Right lobe of liver (tissue), 6 donors: Measurements from ENCODE around the gene ASB4. TPM values are rescaled to one million over a fixed set of nuclear protein-coding genes. Genes with fewer than 3 reads are reported as not detected.
A peak's percentile ranks its signal among the peaks of the same experiment; 100 is the strongest.

Experiments used
- ATAC-seq, 4 donors: fragments of 200-7000 bp; cut with Tn5 transposase; one replicate each; pipeline ENCODE4 v1.9.1; 2020; ENCODE audit warnings: mild to moderate bottlenecking in 4 of 4, moderate library complexity in 4 of 4
- DNase-seq, 3 donors: peaks; one replicate each; pipeline ENCODE4 v3.0.0-alpha.2; 2020
- H3K27ac ChIP-seq, 3 donors: fragments of 200-600 bp; one replicate each; pipeline ENCODE4 v1.8.0; 2022
- H3K27me3 ChIP-seq, 2 donors: fragments of 200-600 bp; one replicate each; pipeline ENCODE4 v1.8.0; 2022
- H3K36me3 ChIP-seq, 4 donors: fragments of 200-600 bp; sonication (generic) in 1 of 4; one replicate each; pipeline versions ENCODE4 v1.5.1 to v1.8.0; 2017 to 2022; ENCODE audit warnings: control low read depth in 1 of 4
- H3K4me1 ChIP-seq, 4 donors: fragments of 200-600 bp; sonication (generic) in 1 of 4; one replicate each; pipeline versions ENCODE4 v1.5.1 to v1.8.0; 2017 to 2022; ENCODE audit warnings: control low read depth in 1 of 4
- H3K4me3 ChIP-seq, 3 donors: fragments of 200-600 bp; one replicate each; pipeline ENCODE4 v1.8.0; 2022
- H3K9me3 ChIP-seq, 4 donors: fragments of 200-600 bp; sonication (generic) in 1 of 4; one replicate each; pipeline versions ENCODE4 v1.5.1 to v1.8.0; 2017 to 2022; ENCODE audit warnings: control low read depth in 1 of 4
- CTCF ChIP-seq, 4 donors: fragments of 200-600 bp in 3 of 4; fragments of 450-650 bp in 1 of 4; IDR thresholded peaks; one replicate each; pipeline versions ENCODE4 v1.5.1 to v1.8.0; 2016 to 2022; ENCODE audit warnings: antibody characterized with exemption in 4 of 4, mild to moderate bottlenecking in 2 of 4
- POLR2A ChIP-seq: fragments of 450-650 bp; IDR thresholded peaks from one replicate; pipeline ENCODE4 v1.6.1; 2017; ENCODE audit warnings: antibody characterized with exemption, mild to moderate bottlenecking
- WGBS: methylation state at CpG from one replicate; pipeline ENCODE4 v1.1.6; 2018; ENCODE audit warnings: low coverage, low lambda C conversion rate; ENCODE audit not compliant: insufficient coverage; ENCODE audit errors: missing lambda C conversion rate; 5-methylcytosine and 5-hydroxymethylcytosine counted together
- intact Hi-C, 2 donors: fragments of 100-400 bp; cut with DNase I; formaldehyde crosslinking; loops; one replicate each; pipeline versions ENCODE4 v1.11.2 to v1.14.1; 2022
- total RNA-seq, 6 experiments: library from RNA; depleted of rRNA in 2 of 6; stranded (reverse); fragments of >200 nt in 2 of 6; fragmentation: NEBNext Ultra II Directional in 3 of 6; extraction: Animal tissue kit (Norgen Biotek cat#: 25700) in 3 of 6; gene quantifications; one replicate each; pipeline versions ENCODE4 v1.1.0 to v1.2.4, GENCODE V29; 2016 to 2023
- donor health status: DM: no; HTN: yes; CAD: no.
- donor health status: DM: no; HTN: no; CAD: no.
- donor health status: DM: no; HTN: no; CAD: no.
- donor health status: DM: no; HTN: yes; CAD: no.
- donor health status: DM: no; HTN: yes; CAD: no.

ASB4 gene
- total RNA-seq, 6 experiments from 2014 or later, result 0.29 to 3.4 (median 0.49) TPM; not detected in 1

GRCh38 chr7:95478272-95479037, 7.3 kb upstream of the ASB4 start:
- H3K36me3 ChIP-seq, result no peaks in the 10 kb centered on the region
- ATAC-seq (peak; percentile 66 to 79 (median 72)), DNase-seq (no peak)
- no peaks in the 10 kb centered on the region for H3K9me3 ChIP-seq
- peak overlapping the region in 1 of 3 donors; percentile 21 for H3K4me3 ChIP-seq
- WGBS, result 40% methylated on average over 18 of the region's 18 CpGs
- H3K27me3 ChIP-seq, result no peaks in the 10 kb centered on the region
- no peaks in the 10 kb centered on the region for H3K4me1 ChIP-seq
- TF ChIP-seq CTCF (IDR thresholded peaks at IDR 0.05), result peak; percentile 11 to 56 (median 38)
- TF ChIP-seq POLR2A, result no peak
- intact Hi-C loops, result no loop called here
- no peak overlapping the region for H3K27ac ChIP-seq

- ATAC-seq, result no peak
Measured at GRCh38 chr7:95479992-95480624, 5.6 kb upstream of the ASB4 start.

GRCh38 chr7:95481271-95482165, 4.2 kb upstream of the ASB4 start:
- intact Hi-C loops, result no loop called here
- H3K4me1 ChIP-seq, result no peaks in the 10 kb centered on the region
- no peak for ATAC-seq
- H3K36me3 ChIP-seq, result no peaks in the 10 kb centered on the region
- H3K9me3 ChIP-seq, result no peaks in the 10 kb centered on the region
- DNase-seq, result no peak
- no peaks in the 10 kb centered on the region for H3K27me3 ChIP-seq
- no peak overlapping the region for H3K27ac ChIP-seq
- H3K4me3 ChIP-seq, result no peak overlapping the region
- 88% methylated on average over 2 of the region's 3 CpGs for WGBS
- TF ChIP-seq CTCF (IDR thresholded peaks at IDR 0.05) (no peak), POLR2A (no peak)

More at GRCh38 chr7:95479992-95480624, 5.6 kb upstream of the ASB4 start:
- Histone ChIP-seq H3K27me3 (no peaks in the 10 kb centered on the region), H3K4me1 (no peaks in the 10 kb centered on the region), H3K9me3 (no peaks in the 10 kb centered on the region), H3K4me3 (no peak overlapping the region), H3K36me3 (no peaks in the 10 kb centered on the region), H3K27ac (no peak overlapping the region)
- no peak for DNase-seq
- intact Hi-C loops, result no loop called here
- TF ChIP-seq CTCF (IDR thresholded peaks at IDR 0.05) (no peak), POLR2A (no peak)

- intact Hi-C loops, result no loop called here
- Histone ChIP-seq H3K36me3 (no peaks in the 10 kb centered on the region), H3K27ac (no peak overlapping the region), H3K27me3 (no peaks in the 10 kb centered on the region), H3K4me3 (no peak overlapping the region), H3K9me3 (no peaks in the 10 kb centered on the region), H3K4me1 (no peaks in the 10 kb centered on the region)
- ATAC-seq (no peak), DNase-seq (no peak)
- TF ChIP-seq POLR2A (no peak), CTCF (IDR thresholded peaks at IDR 0.05) (no peak)
- 56% methylated on average over 4 of the region's 4 CpGs for WGBS
Measured at GRCh38 chr7:95482424-95482823, 3.3 kb upstream of the ASB4 start.
